B cell (primary cell): Measurements from ENCODE around the gene DKKL1. TPM values are rescaled to one million over a fixed set of nuclear protein-coding genes. Genes with fewer than 3 reads are reported as not detected.

Source experiments
- ATAC-seq: fragments of 200-7000 bp; cut with Tn5 transposase; one replicate; pipeline ENCODE4 v1.10.0; 2021; ENCODE audit warnings: low read depth, mild to moderate bottlenecking, moderate number of reproducible peaks, moderate library complexity
- CTCF ChIA-PET: fragments of 350-600 bp; sonication (Branson Sonifier 250); formaldehyde crosslinking; loops from one replicate; lab custom pipeline; 2021; ENCODE audit warnings: antibody characterized with exemption, inconsistent platforms; lab: Charles Lee
- POLR2A ChIA-PET: fragments of 350-600 bp; sonication (Branson Sonifier 250); formaldehyde crosslinking; loops from one replicate; lab custom pipeline; 2021; ENCODE audit warnings: antibody characterized with exemption; lab: Charles Lee
- DNase-seq: peaks from one replicate; pipeline ENCODE4 v3.0.0; 2013
- H2AFZ ChIP-seq: 2 replicates; pipeline ENCODE4 v1.6.1; 2012; ENCODE audit warnings: mild to moderate bottlenecking, low read depth, low read length; ENCODE audit not compliant: insufficient read depth, poor library complexity, severe bottlenecking
- H3K27ac ChIP-seq, 2 donors: 1 replicate in 1 of 2; 2 replicates in 1 of 2; pipeline ENCODE4 v1.5.1; 2012 to 2013; ENCODE audit warnings: low read length in 2 of 2, mild to moderate bottlenecking in 2 of 2, moderate library complexity in 1 of 2
- H3K27me3 ChIP-seq, 4 experiments: fragments of 200-600 bp in 1 of 4; sonication (generic) in 1 of 4; replicated peaks in 1 of 4; 1 replicate in 2 of 4; 2 replicates in 2 of 4; pipeline versions ENCODE4 v1.6.1 to v1.7.0; 2013 to 2016; ENCODE audit warnings: low read length in 3 of 4, mild to moderate bottlenecking in 2 of 4, mixed read lengths in 1 of 4, moderate library complexity in 1 of 4; ENCODE audit not compliant: insufficient read depth in 4 of 4, control insufficient read depth in 3 of 4; ENCODE audit errors: control extremely low read depth in 1 of 4
- H3K36me3 ChIP-seq, 2 experiments: replicated peaks in 1 of 2; 1 replicate in 1 of 2; 2 replicates in 1 of 2; pipeline versions ENCODE4 v1.6.1 to v1.7.1; 2013; ENCODE audit warnings: low read length in 1 of 2; ENCODE audit not compliant: insufficient read depth in 2 of 2, control insufficient read depth in 1 of 2; ENCODE audit errors: control extremely low read depth in 1 of 2, extremely low read depth in 1 of 2
- H3K4me1 ChIP-seq, 2 donors: fragments of 200-600 bp in 1 of 2; sonication (generic) in 1 of 2; 1 replicate in 1 of 2; 2 replicates in 1 of 2; pipeline versions ENCODE4 v1.5.1 to v1.6.1; 2013 to 2017; ENCODE audit warnings: low read length in 2 of 2; ENCODE audit not compliant: control insufficient read depth in 2 of 2, insufficient read depth in 2 of 2
- H3K4me2 ChIP-seq: replicated peaks from 2 replicates; pipeline ENCODE3; 2012; ENCODE audit warnings: mild to moderate bottlenecking, low read depth, low read length; ENCODE audit not compliant: poor library complexity, severe bottlenecking
- H3K4me3 ChIP-seq, 5 experiments: fragments of 200-600 bp in 1 of 5; sonication (generic) in 1 of 5; 1 replicate in 3 of 5; 2 replicates in 2 of 5; pipeline versions ENCODE4 v1.5.1 to v1.7.0; 2011 to 2016; ENCODE audit warnings: low read length in 4 of 5, mild to moderate bottlenecking in 4 of 5, low read depth in 2 of 5, control low read depth in 1 of 5, moderate library complexity in 1 of 5; ENCODE audit not compliant: insufficient read depth in 1 of 5; ENCODE audit errors: control extremely low read depth in 1 of 5, extremely low read depth in 1 of 5
- H3K79me2 ChIP-seq: fragments of 200-600 bp; sonication (generic); one replicate; pipeline ENCODE4 v1.6.0; 2016; ENCODE audit warnings: low read length; ENCODE audit not compliant: control insufficient read depth, insufficient read depth
- H3K9ac ChIP-seq: fragments of 200-600 bp; sonication (generic); 2 replicates; pipeline ENCODE4 v1.6.1; 2017; ENCODE audit warnings: mild to moderate bottlenecking, low read length, moderate library complexity
- H3K9me3 ChIP-seq, 3 donors: one replicate each; pipeline versions ENCODE4 v1.6.1 to v1.7.1; 2013; ENCODE audit warnings: low read length in 2 of 3; ENCODE audit not compliant: control insufficient read depth in 2 of 3, insufficient read depth in 1 of 3; ENCODE audit errors: control extremely low read depth in 1 of 3
- H4K20me1 ChIP-seq: 2 replicates; pipeline ENCODE4 v1.6.0; 2012; ENCODE audit warnings: mild to moderate bottlenecking, low read length; ENCODE audit not compliant: insufficient read depth, control insufficient read depth, poor library complexity, severe bottlenecking
- H3K27ac Mint-ChIP-seq: one replicate; pipeline ENCODE4 v1.8.0; 2021; ENCODE audit warnings: mixed read lengths
- H3K27me3 Mint-ChIP-seq: one replicate; pipeline ENCODE4 v1.8.0; 2021; ENCODE audit warnings: mixed read lengths
- H3K4me1 Mint-ChIP-seq: one replicate; pipeline ENCODE4 v1.8.0; 2021; ENCODE audit warnings: mixed read lengths
- H3K4me3 Mint-ChIP-seq: one replicate; pipeline ENCODE4 v1.8.0; 2021; ENCODE audit warnings: mixed read lengths
- H3K9me3 Mint-ChIP-seq: one replicate; pipeline ENCODE4 v1.8.0; 2022; ENCODE audit warnings: mixed read lengths; ENCODE audit not compliant: insufficient read depth
- EZH2 ChIP-seq: IDR thresholded peaks from 2 replicates; pipeline ENCODE4 v1.6.1; 2012; ENCODE audit warnings: borderline replicate concordance, low read depth, mild to moderate bottlenecking, moderate library complexity, low read length; ENCODE audit not compliant: insufficient read depth, poor library complexity, severe bottlenecking
- WGBS: methylation state at CpG from one replicate; pipeline ENCODE4 v1.1.5; 2013; ENCODE audit warnings: missing lambda C conversion rate; ENCODE audit not compliant: insufficient coverage; 5-methylcytosine and 5-hydroxymethylcytosine counted together
- intact Hi-C: fragments of 100-400 bp; cut with micrococcal nuclease; formaldehyde crosslinking; loops from one replicate; pipeline ENCODE4 v1.10.0; 2022
- polyA plus RNA-seq: library from polyadenylated mRNA; depleted of rRNA; stranded (reverse); fragments of >200 nt; gene quantifications from 2 replicates; pipeline ENCODE4 v1.2.3, GENCODE V29; 2012
- total RNA-seq, 2 donors: library from RNA; stranded (reverse); fragments of 120-200 nt in 1 of 2; gene quantifications; 1 replicate in 1 of 2; 2 replicates in 1 of 2; pipeline versions ENCODE4 v1.2.3 to v1.2.4, GENCODE V29; 2013 to 2022
- TF ChIP-seq, protein P1 (sequence below): fragments of 200-600 bp; IDR thresholded peaks from one replicate; pipeline ENCODE4 v1.8.0; 2022; ENCODE audit warnings: antibody characterized with exemption, mild to moderate bottlenecking

Gene DKKL1
- total and polyA plus RNA-seq, 2 donors (not counting 1 experiment from before 2014, with no cell fraction given): 1.2 to 1.6 TPM

DNA sequence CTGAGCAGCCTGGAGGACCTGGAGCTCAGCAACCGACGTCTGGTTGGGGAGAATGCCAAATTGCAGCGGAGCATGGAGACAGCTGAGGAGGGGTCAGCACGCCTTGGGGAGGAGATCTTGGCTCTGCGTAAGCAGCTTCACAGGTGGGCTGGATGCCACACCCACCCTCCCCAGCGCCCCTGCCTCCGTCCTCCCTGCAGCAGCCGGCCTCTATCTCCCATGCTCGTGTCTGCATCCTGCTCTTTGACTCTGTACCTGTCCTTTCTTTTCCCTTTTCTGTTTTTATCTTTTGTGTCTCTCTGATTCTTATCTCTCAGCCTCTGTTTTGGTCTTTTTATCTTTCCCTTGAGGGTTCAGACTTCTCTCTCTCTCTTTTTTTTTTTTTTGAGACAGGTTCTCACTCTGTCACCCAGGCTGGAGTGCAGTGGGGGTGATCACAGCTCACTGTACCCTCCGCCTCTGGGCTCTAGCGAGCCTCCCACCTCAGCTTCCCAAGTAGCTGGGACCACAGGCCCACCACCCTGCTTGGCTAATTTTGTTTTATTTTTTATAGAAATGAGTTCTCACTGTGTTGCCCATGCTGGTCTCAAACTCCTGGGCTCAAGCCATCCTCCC, 34.4 kb downstream of the DKKL1 start:
- no peaks in the 10 kb centered on the region for H3K79me2 ChIP-seq
- peaks cover 0 to 11% of the 10 kb centered on the region in 2 donors for H3K4me1 ChIP-seq
- no peaks in the 10 kb centered on the region for H3K9me3 ChIP-seq
- no peak overlapping the region for H3K4me3 ChIP-seq
- Mint-ChIP-seq H3K4me1 (peaks cover 4% of the 10 kb centered on the region), H3K27ac (no peak overlapping the region), H3K9me3 (no peaks in the 10 kb centered on the region), H3K27me3 (no peaks in the 10 kb centered on the region), H3K4me3 (no peak overlapping the region)
- DNase-seq (no peak), ATAC-seq (no peak)
- no peak overlapping the region for H3K9ac ChIP-seq
- TF ChIP-seq EZH2: no peak
- TF ChIP-seq, protein P1, sequence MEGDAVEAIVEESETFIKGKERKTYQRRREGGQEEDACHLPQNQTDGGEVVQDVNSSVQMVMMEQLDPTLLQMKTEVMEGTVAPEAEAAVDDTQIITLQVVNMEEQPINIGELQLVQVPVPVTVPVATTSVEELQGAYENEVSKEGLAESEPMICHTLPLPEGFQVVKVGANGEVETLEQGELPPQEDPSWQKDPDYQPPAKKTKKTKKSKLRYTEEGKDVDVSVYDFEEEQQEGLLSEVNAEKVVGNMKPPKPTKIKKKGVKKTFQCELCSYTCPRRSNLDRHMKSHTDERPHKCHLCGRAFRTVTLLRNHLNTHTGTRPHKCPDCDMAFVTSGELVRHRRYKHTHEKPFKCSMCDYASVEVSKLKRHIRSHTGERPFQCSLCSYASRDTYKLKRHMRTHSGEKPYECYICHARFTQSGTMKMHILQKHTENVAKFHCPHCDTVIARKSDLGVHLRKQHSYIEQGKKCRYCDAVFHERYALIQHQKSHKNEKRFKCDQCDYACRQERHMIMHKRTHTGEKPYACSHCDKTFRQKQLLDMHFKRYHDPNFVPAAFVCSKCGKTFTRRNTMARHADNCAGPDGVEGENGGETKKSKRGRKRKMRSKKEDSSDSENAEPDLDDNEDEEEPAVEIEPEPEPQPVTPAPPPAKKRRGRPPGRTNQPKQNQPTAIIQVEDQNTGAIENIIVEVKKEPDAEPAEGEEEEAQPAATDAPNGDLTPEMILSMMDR: no peak
- CTCF ChIA-PET: interaction anchor here (1.0 to 1.3 kb wide), 2 partner anchors 22 to 97 kb away, joined by 3 read pairs; no protein-coding TSS in a partner anchor
- H3K4me2 ChIP-seq: no peak overlapping the region
- 87% methylated on average over 6 of the region's 11 CpGs for WGBS
- POLR2A ChIA-PET: no interaction called here
- no peaks in the 10 kb centered on the region for H3K36me3 ChIP-seq
- no peak overlapping the region for H2AFZ ChIP-seq
- intact Hi-C loops: no loop called here
- H4K20me1 ChIP-seq: no peaks in the 10 kb centered on the region
- H3K27me3 ChIP-seq: no peaks in the 10 kb centered on the region
- no peak overlapping the region for H3K27ac ChIP-seq

- Histone ChIP-seq H3K79me2 (no peaks in the 10 kb centered on the region), H3K4me3 (no peak overlapping the region), H4K20me1 (no peaks in the 10 kb centered on the region), H3K4me1 (peaks cover 6 to 20% of the 10 kb centered on the region in 2 donors), H2AFZ (no peak overlapping the region), H3K27me3 (no peaks in the 10 kb centered on the region), H3K9me3 (no peaks in the 10 kb centered on the region), H3K27ac (no peak overlapping the region), H3K4me2 (no peak overlapping the region), H3K9ac (no peak overlapping the region), H3K36me3 (no peaks in the 10 kb centered on the region)
- Mint-ChIP-seq H3K4me1 (peaks cover 12% of the 10 kb centered on the region), H3K27me3 (no peaks in the 10 kb centered on the region), H3K9me3 (no peaks in the 10 kb centered on the region), H3K4me3 (no peak overlapping the region), H3K27ac (peak overlapping the region; percentile 20)
- ChIA-PET POLR2A (no interaction called here), CTCF (interaction anchor here (1.0 kb wide), 1 partner anchor 97 kb away, joined by 3 read pairs; no protein-coding TSS in a partner anchor)
- 100% methylated on average over 4 of the region's 6 CpGs for WGBS
- ATAC-seq (no peak), DNase-seq (no peak)
- intact Hi-C loops: no loop called here
- TF ChIP-seq EZH2: no peak
- TF ChIP-seq, protein P1: no peak
Observed at GRCh38 chr19:49398931-49399330, 35.3 kb downstream of the DKKL1 start.
